Measurements from ENCODE around the gene CACNB2.

DNA sequence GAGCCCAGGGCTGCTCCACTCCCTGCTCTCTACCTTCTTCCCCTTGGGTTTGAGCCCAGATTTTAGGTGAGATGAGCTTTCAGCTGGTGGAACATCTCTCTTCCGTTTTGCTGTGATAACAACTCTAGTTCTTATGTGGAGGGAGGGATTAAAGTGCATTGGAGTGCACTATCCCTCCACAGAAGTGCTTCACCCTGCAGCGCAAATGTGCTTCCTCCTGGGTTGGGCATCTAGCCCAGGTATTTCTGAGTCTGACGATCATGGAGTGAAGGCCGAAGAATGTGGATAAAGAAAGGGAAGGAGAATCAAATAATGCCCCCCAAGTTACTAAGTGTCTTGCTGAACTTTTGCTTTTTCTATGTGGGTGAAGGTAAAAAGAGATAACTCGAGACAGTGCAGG, 157.4 kb downstream of the CACNB2 start:
- TF ChIP-seq, protein P1, sequence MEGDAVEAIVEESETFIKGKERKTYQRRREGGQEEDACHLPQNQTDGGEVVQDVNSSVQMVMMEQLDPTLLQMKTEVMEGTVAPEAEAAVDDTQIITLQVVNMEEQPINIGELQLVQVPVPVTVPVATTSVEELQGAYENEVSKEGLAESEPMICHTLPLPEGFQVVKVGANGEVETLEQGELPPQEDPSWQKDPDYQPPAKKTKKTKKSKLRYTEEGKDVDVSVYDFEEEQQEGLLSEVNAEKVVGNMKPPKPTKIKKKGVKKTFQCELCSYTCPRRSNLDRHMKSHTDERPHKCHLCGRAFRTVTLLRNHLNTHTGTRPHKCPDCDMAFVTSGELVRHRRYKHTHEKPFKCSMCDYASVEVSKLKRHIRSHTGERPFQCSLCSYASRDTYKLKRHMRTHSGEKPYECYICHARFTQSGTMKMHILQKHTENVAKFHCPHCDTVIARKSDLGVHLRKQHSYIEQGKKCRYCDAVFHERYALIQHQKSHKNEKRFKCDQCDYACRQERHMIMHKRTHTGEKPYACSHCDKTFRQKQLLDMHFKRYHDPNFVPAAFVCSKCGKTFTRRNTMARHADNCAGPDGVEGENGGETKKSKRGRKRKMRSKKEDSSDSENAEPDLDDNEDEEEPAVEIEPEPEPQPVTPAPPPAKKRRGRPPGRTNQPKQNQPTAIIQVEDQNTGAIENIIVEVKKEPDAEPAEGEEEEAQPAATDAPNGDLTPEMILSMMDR (conservative IDR thresholded peaks at IDR 0.05; ENCODE audit: low read depth, low read length): no peak
- no peak for TF ChIP-seq EZH2 (IDR thresholded peaks at IDR 0.05; ENCODE audit: low read length, unreplicated experiment)
